ENCODE data around the gene CACNA1I. TPM values are rescaled to one million over a fixed set of nuclear protein-coding genes. Genes with fewer than 3 reads are reported as not detected.

Gene CACNA1I
- total and polyA plus RNA-seq, 12 donors = under 0.01 to 0.06 (median 0.05) TPM; not detected in 6

DNA sequence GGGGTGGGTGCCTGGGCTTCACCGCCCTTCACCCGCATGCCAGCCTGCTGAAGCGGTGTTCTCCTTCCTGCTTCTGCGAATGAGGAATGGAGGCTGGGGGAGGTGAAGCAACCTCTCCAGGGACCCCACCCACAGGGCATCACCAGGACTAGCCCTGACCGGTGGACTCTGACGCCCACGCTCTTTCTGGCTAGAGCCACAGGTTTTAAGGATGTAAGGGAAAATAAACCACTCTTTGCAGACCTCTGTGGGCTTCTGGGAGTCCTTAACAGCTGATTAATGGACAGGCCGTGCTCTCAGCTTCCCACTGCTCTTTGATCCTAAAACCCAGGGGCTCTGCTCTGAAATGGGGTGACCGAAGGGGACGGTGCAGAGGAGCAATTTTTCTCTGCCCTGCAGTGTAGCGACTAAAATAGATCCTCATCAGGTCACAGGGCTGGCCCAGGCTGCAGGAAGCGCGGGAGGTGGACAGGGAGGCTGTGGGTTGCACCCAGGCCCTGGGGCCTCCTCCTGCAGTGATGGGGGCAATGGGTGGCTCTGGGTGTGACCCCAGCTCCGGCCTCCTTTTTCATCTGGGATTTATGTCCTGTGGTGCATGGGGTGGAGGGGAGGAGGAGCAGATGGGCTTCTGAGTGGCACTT lies 127.4 kb downstream of the CACNA1I start:
- ATAC-seq (no peak), DNase-seq (no peak)
- no peaks in the 10 kb centered on the region for H3K9me3 ChIP-seq
- TF ChIP-seq, protein P1, sequence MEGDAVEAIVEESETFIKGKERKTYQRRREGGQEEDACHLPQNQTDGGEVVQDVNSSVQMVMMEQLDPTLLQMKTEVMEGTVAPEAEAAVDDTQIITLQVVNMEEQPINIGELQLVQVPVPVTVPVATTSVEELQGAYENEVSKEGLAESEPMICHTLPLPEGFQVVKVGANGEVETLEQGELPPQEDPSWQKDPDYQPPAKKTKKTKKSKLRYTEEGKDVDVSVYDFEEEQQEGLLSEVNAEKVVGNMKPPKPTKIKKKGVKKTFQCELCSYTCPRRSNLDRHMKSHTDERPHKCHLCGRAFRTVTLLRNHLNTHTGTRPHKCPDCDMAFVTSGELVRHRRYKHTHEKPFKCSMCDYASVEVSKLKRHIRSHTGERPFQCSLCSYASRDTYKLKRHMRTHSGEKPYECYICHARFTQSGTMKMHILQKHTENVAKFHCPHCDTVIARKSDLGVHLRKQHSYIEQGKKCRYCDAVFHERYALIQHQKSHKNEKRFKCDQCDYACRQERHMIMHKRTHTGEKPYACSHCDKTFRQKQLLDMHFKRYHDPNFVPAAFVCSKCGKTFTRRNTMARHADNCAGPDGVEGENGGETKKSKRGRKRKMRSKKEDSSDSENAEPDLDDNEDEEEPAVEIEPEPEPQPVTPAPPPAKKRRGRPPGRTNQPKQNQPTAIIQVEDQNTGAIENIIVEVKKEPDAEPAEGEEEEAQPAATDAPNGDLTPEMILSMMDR (IDR thresholded peaks at IDR 0.05) = no peak
- peaks cover 0 to 81% (median 75%) of the 10 kb centered on the region in 7 donors for H3K27me3 ChIP-seq
- H3K36me3 ChIP-seq = no peaks in the 10 kb centered on the region
- no peak overlapping the region for H3K4me3 ChIP-seq
- WGBS, 2 donors = 70% methylated on average over 14 of the region's 14 CpGs
- no peaks in the 10 kb centered on the region for H3K4me1 ChIP-seq
- intact Hi-C loops (cut with DNase I) = no loop called here
- H3K27ac ChIP-seq = no peak overlapping the region

DNA sequence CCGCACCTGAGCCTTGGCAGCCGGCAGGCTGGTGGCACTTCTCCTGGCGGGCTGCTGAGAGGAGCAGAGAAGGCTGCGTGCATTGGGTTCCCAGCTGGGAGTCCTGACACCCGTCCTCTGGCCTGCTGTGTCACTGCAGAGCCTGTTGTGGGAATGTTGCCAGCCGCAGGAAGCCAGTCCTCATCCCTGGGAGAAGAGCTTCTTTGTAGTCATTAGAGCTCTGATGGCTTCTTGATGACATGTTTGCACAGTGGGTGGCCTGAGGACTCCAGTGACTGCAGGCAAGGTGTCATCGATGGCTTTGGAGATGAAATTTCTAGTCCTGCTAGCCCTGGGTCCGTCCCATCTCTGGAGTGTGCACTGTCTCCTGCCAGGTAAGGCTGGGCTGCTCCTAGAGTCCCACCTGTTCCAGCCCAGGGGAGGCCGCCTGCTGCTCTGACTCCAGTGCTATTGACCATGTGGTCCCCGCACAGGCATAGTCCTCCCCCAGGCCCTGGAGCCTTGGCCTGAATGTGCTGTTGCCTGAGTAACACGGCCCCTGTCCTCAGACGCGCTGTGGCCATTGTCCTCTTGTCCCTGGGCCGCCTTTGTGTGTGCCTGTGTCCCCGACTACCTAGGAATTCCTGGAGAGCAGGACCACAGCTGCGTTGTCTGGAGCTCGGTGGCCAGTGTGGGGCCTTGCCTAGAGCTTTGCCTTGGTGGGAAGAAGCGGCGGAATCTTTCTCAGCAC lies 129.2 kb downstream of the CACNA1I start:
- no peak overlapping the region for H3K27ac ChIP-seq
- H3K4me1 ChIP-seq = peaks cover 0 to 11% (median 0%) of the 10 kb centered on the region in 9 donors
- DNase-seq = no peak
- no peaks in the 10 kb centered on the region for H3K36me3 ChIP-seq
- H3K27me3 ChIP-seq = peaks cover 0 to 74% (median 65%) of the 10 kb centered on the region in 7 donors
- TF ChIP-seq, protein P1 (IDR thresholded peaks at IDR 0.05) = no peak
- H3K4me3 ChIP-seq = no peak overlapping the region
- H3K9me3 ChIP-seq = no peaks in the 10 kb centered on the region
- no peak for ATAC-seq
- intact Hi-C loops (cut with DNase I) = loop anchor here in 1 of 10 donors (5.0 kb wide), 1 partner anchor 307 kb away; no protein-coding TSS in a partner anchor
- WGBS, 2 donors = 72 to 74% methylated on average over 19 of the region's 19 CpGs

DNA sequence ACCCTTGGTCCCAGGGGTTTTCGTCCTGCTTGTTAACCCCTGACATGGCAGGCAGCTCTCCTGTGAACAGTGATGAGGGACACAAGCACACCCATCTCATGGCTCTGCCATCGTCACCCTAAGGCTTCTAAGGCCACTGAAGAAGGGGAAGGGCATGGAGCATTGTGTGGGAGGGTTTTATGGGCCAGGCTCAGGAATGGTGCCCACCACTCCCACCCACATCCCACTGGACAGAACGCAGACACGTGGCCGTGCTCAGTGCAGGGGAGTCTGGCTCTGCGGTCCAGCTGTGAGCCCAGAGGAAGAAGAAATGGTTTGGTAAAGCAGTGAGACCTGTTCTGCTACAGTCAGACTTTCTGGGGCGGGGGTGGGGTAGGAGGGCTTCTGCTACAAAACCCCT lies 130.0 kb downstream of the CACNA1I start:
- no peak for DNase-seq
- H3K27me3 ChIP-seq = peaks cover 0 to 72% (median 57%) of the 10 kb centered on the region in 7 donors
- no peaks in the 10 kb centered on the region for H3K9me3 ChIP-seq
- H3K4me1 ChIP-seq = peaks cover 0 to 11% (median 0%) of the 10 kb centered on the region in 9 donors
- H3K36me3 ChIP-seq = no peaks in the 10 kb centered on the region
- H3K4me3 ChIP-seq = no peak overlapping the region
- 63 to 79% methylated on average over 7 of the region's 7 CpGs for WGBS, 2 donors
- intact Hi-C loops (cut with DNase I) = loop anchor here in 1 of 10 donors (5.0 kb wide), 1 partner anchor 308 kb away; no protein-coding TSS in a partner anchor
- no peak overlapping the region for H3K27ac ChIP-seq
- ATAC-seq = no peak
- TF ChIP-seq, protein P1 (IDR thresholded peaks at IDR 0.05) = no peak

DNA sequence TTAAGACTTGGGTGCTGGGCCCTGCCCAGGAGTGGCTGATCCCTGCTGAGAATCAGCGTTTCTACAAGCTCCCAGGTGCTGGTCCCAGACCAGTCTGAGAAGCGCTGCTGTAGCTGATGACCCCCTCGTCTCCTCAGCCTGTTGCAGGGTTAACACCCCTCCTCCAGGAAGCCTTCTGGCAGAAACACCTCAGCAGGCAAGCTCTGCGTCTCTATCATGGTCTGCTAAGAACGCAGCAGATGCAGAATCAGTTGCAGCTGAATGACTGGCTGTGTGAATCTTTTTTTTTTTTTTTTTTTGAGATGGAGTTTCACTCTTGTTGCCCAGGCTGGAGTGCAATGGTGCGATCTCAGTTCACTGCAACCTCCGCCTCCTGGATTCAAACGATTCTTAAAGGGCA lies 132.5 kb downstream of the CACNA1I start:
- H3K27me3 ChIP-seq = peaks cover 0 to 64% (median 34%) of the 10 kb centered on the region in 7 donors
- TF ChIP-seq, protein P1 (IDR thresholded peaks at IDR 0.05) = no peak
- intact Hi-C loops (cut with DNase I) = loop anchor here in 1 of 10 donors (5.0 kb wide), 1 partner anchor 311 kb away; no protein-coding TSS in a partner anchor
- peaks cover 0 to 11% (median 0%) of the 10 kb centered on the region in 9 donors for H3K4me1 ChIP-seq
- DNase-seq = no peak
- 49 to 51% methylated on average over 8 of the region's 8 CpGs for WGBS, 2 donors
- no peaks in the 10 kb centered on the region for H3K36me3 ChIP-seq
- no peaks in the 10 kb centered on the region for H3K9me3 ChIP-seq
- no peak overlapping the region for H3K27ac ChIP-seq
- no peak for ATAC-seq
- H3K4me3 ChIP-seq = no peak overlapping the region
